T-helper 2 cell treated with Interferon-gamma antibody and Interleukin-4, amounts not matched to agents 100 ng/mL and 5 ng/mL, for 36 hours (primary cell): ENCODE data around the gene RHOXF2. TPM values are rescaled to one million over a fixed set of nuclear protein-coding genes. Genes with fewer than 3 reads are reported as not detected.
"Not testable (repeated sequence)": the region's sequence is repeated elsewhere in the genome, so short reads cannot be mapped to it uniquely, and the experiment has no call there.

Experiments used
- intact Hi-C: fragments of 100-400 bp; cut with micrococcal nuclease; formaldehyde crosslinking; loops from one replicate; pipeline ENCODE4 v1.15.1; 2023
- total RNA-seq: library from RNA; stranded (reverse); gene quantifications from 2 replicates; pipeline ENCODE4 v1.2.3, GENCODE V29; 2022

Gene RHOXF2
- total RNA-seq, 1 donor from 2014 or later, result not detected

DNA sequence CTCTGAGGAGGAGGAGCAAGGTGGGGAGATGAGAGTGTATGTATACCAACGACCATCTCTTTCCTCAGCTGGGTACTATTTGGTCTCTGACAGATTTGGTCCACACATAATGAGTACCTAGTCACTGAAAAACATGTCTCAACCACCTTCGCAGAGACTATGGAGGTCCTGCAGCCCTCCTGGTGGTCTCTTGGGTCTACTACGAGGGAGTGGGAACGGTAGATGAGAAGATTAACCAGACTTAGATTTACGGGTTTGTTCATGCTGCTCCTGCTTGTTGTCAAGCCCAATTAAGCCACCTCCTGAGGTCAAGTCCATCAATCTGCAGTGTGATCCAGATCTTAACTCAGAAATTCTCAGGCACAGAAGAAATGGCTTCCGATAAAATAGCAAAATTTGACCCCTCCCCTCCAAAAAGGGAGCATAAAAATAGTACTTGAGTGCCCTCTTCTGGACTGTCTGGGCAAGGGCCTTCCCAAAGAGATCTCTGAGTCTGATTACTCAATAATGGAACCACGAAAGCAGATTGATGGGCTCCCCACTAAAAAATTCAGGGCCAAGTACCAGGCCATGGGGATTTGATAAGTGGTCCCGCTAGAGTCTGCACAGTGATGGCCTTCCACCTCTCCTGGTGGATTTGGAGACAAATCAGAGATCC, 38.3 kb downstream of the RHOXF2 start:
- intact Hi-C loops, result not testable (repeated sequence)

DNA sequence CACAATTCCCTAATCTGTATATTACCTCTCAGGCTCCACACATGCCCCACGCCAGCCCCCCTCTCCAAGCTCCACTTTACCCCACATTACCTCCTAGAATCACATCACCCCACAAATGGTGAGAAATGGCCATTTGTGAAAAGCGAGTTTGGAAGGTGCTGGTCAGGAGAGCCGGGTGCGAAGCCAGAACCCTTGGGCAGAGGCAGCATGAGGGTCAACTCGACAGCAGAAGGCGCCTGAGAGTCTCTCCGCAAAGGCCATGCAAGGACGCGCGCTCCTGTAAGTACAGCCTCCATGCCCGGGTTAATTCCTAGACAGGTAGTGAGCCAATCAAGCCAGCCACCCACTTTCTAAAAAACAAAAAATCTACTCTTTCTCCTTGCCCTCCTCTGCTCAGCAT, 42.4 kb downstream of the RHOXF2 start:
- intact Hi-C loops, result no loop called here

DNA sequence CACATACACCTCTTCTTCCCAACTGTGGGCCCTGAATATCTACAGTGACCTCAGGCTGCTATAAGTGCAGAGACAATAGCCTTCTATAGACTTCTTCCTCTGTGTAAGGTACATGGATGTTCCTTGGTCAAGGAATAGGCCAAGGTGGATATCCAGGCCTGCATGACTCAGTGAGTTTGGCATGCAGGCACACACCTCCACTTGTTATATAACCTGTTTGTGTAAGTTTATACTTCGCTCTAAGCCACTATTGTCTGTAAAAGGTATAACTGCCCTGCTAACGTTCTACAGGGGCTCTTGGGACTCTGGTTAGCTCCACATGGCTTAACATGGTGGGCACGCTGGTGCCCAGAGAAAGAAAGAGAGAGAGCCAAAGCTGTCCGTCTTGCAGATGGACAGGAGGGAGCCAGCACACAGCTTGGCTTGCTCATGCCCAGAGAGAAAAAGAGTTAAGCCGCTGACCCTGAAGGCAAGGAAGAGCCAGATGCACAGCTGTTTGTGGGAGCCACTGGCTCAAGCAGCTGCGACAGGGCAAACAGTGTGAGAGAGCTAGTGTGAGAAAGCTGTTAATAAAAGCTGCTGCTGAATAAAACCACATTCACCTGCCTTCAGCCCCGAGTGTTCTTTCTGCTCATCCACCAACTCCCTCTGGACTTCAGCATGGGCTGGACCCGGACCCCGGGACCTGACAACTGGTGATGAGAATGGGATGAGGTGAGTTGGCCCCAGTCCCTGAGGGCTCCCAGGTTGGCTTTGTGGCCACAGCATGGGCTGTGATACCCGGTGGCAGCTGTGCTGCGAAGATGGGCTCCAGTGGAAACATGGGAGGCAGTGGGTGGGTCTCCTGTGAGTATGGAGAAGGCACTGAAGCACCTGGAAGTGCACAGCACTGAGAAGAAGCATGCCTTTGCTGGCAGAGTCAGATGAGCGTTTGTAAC, 47.7 kb downstream of the RHOXF2 start:
- intact Hi-C loops, result no loop called here

DNA sequence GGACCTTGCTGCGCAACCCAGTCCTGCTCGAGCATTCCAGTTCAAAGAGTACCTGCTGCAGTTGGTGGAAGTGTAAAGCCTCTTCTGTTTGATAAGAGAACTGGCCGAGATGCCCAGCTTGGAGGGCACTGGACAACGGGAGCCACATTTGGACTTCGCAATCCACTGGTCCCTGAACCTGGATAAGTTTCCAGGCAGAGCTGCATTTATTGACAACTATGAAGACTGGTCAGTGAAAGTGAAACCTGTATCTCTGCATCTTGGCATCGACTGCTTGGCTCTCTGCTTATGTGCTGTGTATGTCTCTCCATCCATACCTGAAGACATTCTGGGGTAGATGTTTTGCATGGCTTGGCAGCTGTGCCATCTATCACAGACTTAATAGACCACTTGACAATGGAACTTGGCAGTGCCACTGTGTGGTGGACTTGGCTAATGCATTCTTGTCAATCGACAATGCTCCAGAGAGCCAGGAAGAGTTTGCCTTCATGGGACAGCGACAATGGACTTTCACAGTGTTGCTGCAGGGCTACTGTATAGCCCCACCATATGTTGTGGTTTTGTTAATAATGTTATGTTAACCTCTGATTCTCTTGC, 48.7 kb downstream of the RHOXF2 start:
- intact Hi-C loops, result no loop called here

DNA sequence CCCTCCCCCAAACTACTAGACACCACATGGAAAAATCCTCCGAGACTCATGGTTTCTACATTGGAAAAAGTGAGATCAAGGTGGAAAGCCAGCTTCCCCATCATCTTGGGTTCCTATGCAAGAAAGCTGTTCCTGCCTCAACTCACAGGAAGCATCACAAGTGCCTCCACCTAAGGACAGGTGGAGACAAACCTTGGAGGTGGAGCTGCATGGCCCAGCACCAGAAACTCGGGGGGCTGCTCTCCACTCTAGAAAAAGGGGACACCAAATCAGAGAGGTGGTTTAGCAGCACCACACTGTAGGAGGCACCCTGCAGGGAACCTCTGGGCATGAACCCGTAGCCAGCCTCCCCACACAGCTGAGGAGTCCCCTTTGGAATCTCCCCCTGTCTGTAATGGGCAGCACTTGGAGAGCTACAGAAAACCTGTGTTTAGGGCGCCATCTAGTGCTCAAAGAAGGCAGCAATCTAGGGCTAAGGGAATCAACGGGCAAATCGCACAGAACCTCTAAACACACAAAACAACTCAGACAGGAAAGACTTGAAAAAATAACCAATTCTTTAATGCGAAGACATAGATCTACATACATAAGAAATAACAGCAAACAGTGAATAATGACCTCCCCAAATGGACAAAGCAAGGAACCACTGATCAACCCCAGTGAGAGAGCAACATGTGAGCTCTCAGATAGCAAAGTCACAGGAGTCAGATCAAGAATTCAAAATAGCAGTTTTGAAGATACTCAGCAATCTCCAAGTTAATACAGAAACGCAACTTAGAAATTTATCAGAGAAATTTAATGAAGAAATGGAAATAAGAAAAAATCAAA, 55.2 kb downstream of the RHOXF2 start:
- intact Hi-C loops, result no loop called here

Other genes starting within 250 kb of the RHOXF2 start
- 7.9 and 8.0 TPM in 2 replicates for gene NKAP, start 214.9 kb upstream of the RHOXF2 start, total RNA-seq
- not detected in 2 replicates for gene RHOXF2B, start 80.9 kb upstream of the RHOXF2 start, total RNA-seq
- gene RHOXF1, start 42.7 kb upstream of the RHOXF2 start, total RNA-seq, result not detected in 2 replicates
- 12.6 and 13.2 TPM in 2 replicates for gene ZBTB33, start 92.2 kb downstream of the RHOXF2 start, total RNA-seq
- gene TMEM255A, start 152.8 kb downstream of the RHOXF2 start, total RNA-seq, result not detected in 2 replicates
- not detected in 2 replicates for gene ATP1B4, start 203.5 kb downstream of the RHOXF2 start, total RNA-seq